RPMI7951 (cell line): Measurements from ENCODE around the gene UGCG. TPM values are rescaled to one million over a fixed set of nuclear protein-coding genes. Genes with fewer than 3 reads are reported as not detected.
"Not testable (repeated sequence)": the region's sequence is repeated elsewhere in the genome, so short reads cannot be mapped to it uniquely, and the experiment has no call there.

ENCODE experiments used
- DNase-seq: peaks from one replicate; pipeline ENCODE4 v3.0.0-alpha.2; 2012; ENCODE audit warnings: low read depth
- total RNA-seq: library from RNA; depleted of rRNA; stranded (reverse); fragments of >200 nt; shearing (Covaris generic); gene quantifications from 2 replicates; pipeline ENCODE4 v1.2.3, GENCODE V29; 2014

Gene UGCG
- total RNA-seq, 1 experiment from 2014 or later: 27.8 TPM

GRCh38 chr9:111890867-111891266 is 5.7 kb upstream of the UGCG start:
- not testable (repeated sequence) for DNase-seq

- no peak for DNase-seq
Measured at GRCh38 chr9:111891910-111892499, 4.6 kb upstream of the UGCG start.

- no peak for DNase-seq
Measured at GRCh38 chr9:111896942-111897600, 457 bp downstream of the UGCG start.

- no peak for DNase-seq
Measured at GRCh38 chr9:111897601-111898137, 1.1 kb downstream of the UGCG start.

GRCh38 chr9:111898331-111899096 is 1.9 kb downstream of the UGCG start:
- DNase-seq: no peak

GRCh38 chr9:111900151-111900857 is 3.7 kb downstream of the UGCG start:
- no peak for DNase-seq

GRCh38 chr9:111900858-111901612 is 4.4 kb downstream of the UGCG start:
- DNase-seq: no peak

- DNase-seq: no peak
Measured at GRCh38 chr9:111902391-111903139, 6.0 kb downstream of the UGCG start.

GRCh38 chr9:111903535-111903934 is 6.9 kb downstream of the UGCG start:
- not testable (repeated sequence) for DNase-seq

GRCh38 chr9:111904026-111904425 is 7.4 kb downstream of the UGCG start:
- DNase-seq: no peak

- DNase-seq: no peak
Measured at GRCh38 chr9:111904891-111905291, 8.3 kb downstream of the UGCG start.

- DNase-seq: no peak
Measured at GRCh38 chr9:111907147-111907546, 10.5 kb downstream of the UGCG start.

GRCh38 chr9:111909444-111909843 is 12.8 kb downstream of the UGCG start:
- DNase-seq: no peak

- no peak for DNase-seq
Measured at GRCh38 chr9:111910428-111910827, 13.8 kb downstream of the UGCG start.

- no peak for DNase-seq
Measured at GRCh38 chr9:111913159-111913558, 16.5 kb downstream of the UGCG start.

- peak; percentile 40 for DNase-seq
Measured at GRCh38 chr9:111914749-111915424, 18.3 kb downstream of the UGCG start.

GRCh38 chr9:111915425-111915758 is 18.8 kb downstream of the UGCG start:
- DNase-seq: no peak

GRCh38 chr9:111916234-111916645 is 19.6 kb downstream of the UGCG start:
- no peak for DNase-seq

- DNase-seq: no peak
Measured at GRCh38 chr9:111917201-111917600, 20.6 kb downstream of the UGCG start.

- DNase-seq: no peak
Measured at GRCh38 chr9:111917980-111918379, 21.4 kb downstream of the UGCG start.
